PC-9 (cell line): Measurements from ENCODE around the gene CDR2L. TPM values are rescaled to one million over a fixed set of nuclear protein-coding genes. Genes with fewer than 3 reads are reported as not detected.

Source experiments
- BruUV-seq: library from RNA; stranded (reverse); fragments of 400-500 nt; replicated peaks from 2 replicates; lab custom pipeline; 2021; lab: Mats Ljungman, UMichigan
- CTCF ChIA-PET: fragments of 300-600 bp; sonication (Branson Sonifier 250); formaldehyde crosslinking; loops from one replicate; lab custom pipeline; 2022; ENCODE audit warnings: antibody characterized with exemption; lab: Charles Lee
- POLR2A ChIA-PET: fragments of 300-600 bp; sonication (Branson Sonifier 250); formaldehyde crosslinking; loops from one replicate; lab custom pipeline; 2022; ENCODE audit warnings: antibody characterized with exemption; ENCODE audit not compliant: unreplicated experiment; lab: Charles Lee
- DNase-seq, 2 experiments: peaks; one replicate each; pipeline versions ENCODE4 v3.0.0 to v3.0.0-alpha.2; 2015 to 2022; ENCODE audit warnings: mixed read lengths in 1 of 2
- H2AFZ ChIP-seq: fragments of 200-600 bp; sonication (generic); 2 replicates; pipeline ENCODE4 v1.8.1; 2017; ENCODE audit warnings: antibody characterized with exemption
- H3F3A ChIP-seq: fragments of 200-600 bp; sonication (generic); 2 replicates; pipeline ENCODE4 v1.8.1; 2017; ENCODE audit warnings: antibody characterized with exemption, mild to moderate bottlenecking, low read depth; ENCODE audit not compliant: insufficient read depth
- H3K27ac ChIP-seq: fragments of 200-600 bp; sonication (generic); 2 replicates; pipeline ENCODE4 v1.6.1; 2016; ENCODE audit warnings: mixed run types
- H3K27me3 ChIP-seq: fragments of 200-600 bp; sonication (generic); 2 replicates; pipeline ENCODE4 v1.6.1; 2016; ENCODE audit warnings: low read depth, mixed run types; ENCODE audit not compliant: insufficient read depth
- H3K36me3 ChIP-seq: fragments of 200-600 bp; sonication (generic); 2 replicates; pipeline ENCODE4 v1.6.1; 2016; ENCODE audit warnings: low read depth, mixed run types
- H3K4me1 ChIP-seq: fragments of 200-600 bp; sonication (generic); replicated peaks from 2 replicates; pipeline ENCODE4 v1.6.1; 2016; ENCODE audit warnings: mixed run types; ENCODE audit not compliant: insufficient read depth
- H3K4me2 ChIP-seq: fragments of 200-600 bp; sonication (generic); 2 replicates; pipeline ENCODE4 v1.6.1; 2017; ENCODE audit warnings: mixed run types
- H3K4me3 ChIP-seq: fragments of 200-600 bp; sonication (generic); 2 replicates; pipeline ENCODE4 v1.6.1; 2016; ENCODE audit warnings: mixed run types
- H3K79me2 ChIP-seq: fragments of 200-600 bp; sonication (generic); 2 replicates; pipeline ENCODE4 v1.6.1; 2017; ENCODE audit warnings: low read depth, mixed run types
- H3K9me2 ChIP-seq: fragments of 200-600 bp; sonication (generic); 2 replicates; pipeline ENCODE4 v1.8.1; 2017; ENCODE audit warnings: mild to moderate bottlenecking; ENCODE audit not compliant: insufficient read depth
- H3K9me3 ChIP-seq: fragments of 200-600 bp; sonication (generic); 2 replicates; pipeline ENCODE4 v1.8.1; 2016; ENCODE audit warnings: low read depth; ENCODE audit not compliant: insufficient read depth
- H4K20me1 ChIP-seq: fragments of 200-600 bp; sonication (generic); 2 replicates; pipeline ENCODE4 v1.8.1; 2017; ENCODE audit not compliant: insufficient read depth
- CTCF ChIP-seq: fragments of 200-600 bp; sonication (generic); conservative IDR thresholded peaks from 2 replicates; pipeline ENCODE4 v1.6.1; 2017; ENCODE audit warnings: mixed run types, antibody characterized with exemption, mild to moderate bottlenecking, moderate library complexity
- EZH2 ChIP-seq: fragments of 200-600 bp; sonication (generic); IDR thresholded peaks from 2 replicates; pipeline ENCODE4 v1.8.0; 2017; ENCODE audit warnings: antibody characterized with exemption, low read depth
- intact Hi-C: fragments of 100-400 bp; cut with micrococcal nuclease; formaldehyde crosslinking; loops from one replicate; pipeline ENCODE4 v1.10.0; 2022; ENCODE audit not compliant: unreplicated experiment
- total RNA-seq: library from RNA; stranded (reverse); gene quantifications from 2 replicates; pipeline ENCODE4 v1.2.3, GENCODE V29; 2021

The CDR2L gene
- total RNA-seq, 1 experiment from 2014 or later = 15.1 TPM

DNA sequence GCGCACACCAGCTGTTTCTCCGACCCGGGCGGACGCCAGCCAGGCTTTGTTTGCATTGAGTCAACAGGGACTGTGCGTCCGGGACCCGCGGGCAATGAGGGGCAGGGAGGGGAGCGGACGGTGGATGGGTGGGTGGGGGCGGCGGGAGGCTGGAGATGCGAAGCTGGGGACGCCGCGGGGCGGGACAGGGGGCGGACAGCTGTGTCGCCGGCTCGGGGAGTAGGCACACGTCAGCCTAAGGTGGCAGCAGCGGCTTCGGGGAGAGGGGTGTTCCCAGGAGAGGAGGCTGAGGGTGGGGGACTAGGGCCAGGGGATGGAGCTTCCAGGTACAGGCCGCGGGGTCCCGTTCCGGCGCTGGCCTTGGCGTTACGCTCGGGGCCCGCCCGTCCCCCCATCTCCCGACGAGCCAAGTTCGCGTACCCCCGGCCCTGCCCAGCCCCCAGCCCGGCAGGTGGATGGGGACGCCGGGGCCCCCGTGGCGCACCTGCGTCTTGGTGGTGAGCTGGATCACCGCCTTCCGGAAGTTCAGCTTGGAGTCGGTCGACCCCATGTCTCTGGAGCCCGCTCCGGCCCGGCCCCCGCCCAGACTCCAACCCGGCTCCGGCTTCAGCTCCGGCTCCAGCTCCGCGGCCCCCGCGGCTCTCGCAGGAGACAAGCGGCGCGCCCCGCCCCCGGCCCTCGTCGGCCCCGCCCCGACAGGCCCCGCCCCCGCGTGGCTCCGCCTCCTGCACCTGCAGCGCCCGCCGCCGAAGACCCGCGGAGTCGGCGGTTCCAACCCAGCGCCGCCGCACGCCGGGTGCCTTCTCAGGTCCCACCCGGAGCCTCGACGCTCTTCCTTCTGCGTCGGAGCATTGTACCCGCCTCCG, 15.1 kb upstream of the CDR2L start, which contains the start of gene HID1:
HID1 (minus strand) TSS at position 653 of the 866 bp plus-strand sequence; CDS start at position 550, 103 bp downstream.
- H3K27me3 ChIP-seq = 0 out of 2 replicates have a peak, but pooled peaks cover 3% of the 10 kb centered on the region
- ChIA-PET POLR2A (interaction anchor here (0.6 to 1.1 kb wide), 2 partner anchors 15 to 119 kb away, joined by 5 to 12 read pairs; partner anchors contain the start of gene CDR2L), CTCF (interaction anchor here (0.7 to 1.1 kb wide), 4 partner anchors 12 to 231 kb away, joined by 3 to 20 read pairs (median 5); no protein-coding TSS in a partner anchor)
- no peaks in the 10 kb centered on the region for H3K36me3 ChIP-seq
- no peaks in the 10 kb centered on the region for H3K9me3 ChIP-seq
- no peak within 1 kb of the TSS for H3K27ac ChIP-seq
- H4K20me1 ChIP-seq = no peaks in the 10 kb centered on the region
- intact Hi-C loops = no loop called here
- peaks cover 9% of the 10 kb centered on the region; the same call in 1 of the 2 replicates for H3F3A ChIP-seq
- H3K79me2 ChIP-seq = peaks cover 34% of the 10 kb centered on the region
- peaks cover 43% of the 10 kb centered on the region for H3K4me1 ChIP-seq
- no peaks in the 10 kb centered on the region for H3K9me2 ChIP-seq
- H3K4me2 ChIP-seq = peak within 1 kb of the TSS; percentile 85
- DNase-seq = peak; percentile 60 to 62
- H3K4me3 ChIP-seq = peak within 1 kb of the TSS; percentile 96
- BruUV-seq = no TSS peak
- TF ChIP-seq EZH2 = no peak
- TF ChIP-seq CTCF = no peak
- peak within 1 kb of the TSS; percentile 90 for H2AFZ ChIP-seq

GRCh38 chr17:74972973-74973328, 14.5 kb upstream of the CDR2L start:
- intact Hi-C loops = no loop called here
- Histone ChIP-seq H3K79me2 (peaks cover 30% of the 10 kb centered on the region), H3K27ac (no peak overlapping the region), H3K4me2 (peak overlapping the region; percentile 85), H4K20me1 (no peaks in the 10 kb centered on the region), H3K4me1 (peaks cover 38% of the 10 kb centered on the region), H3K4me3 (peak overlapping the region; percentile 96; the same call in 1 of the 2 replicates), H3K27me3 (0 out of 2 replicates have a peak, but pooled peaks cover 3% of the 10 kb centered on the region), H3K9me2 (no peaks in the 10 kb centered on the region), H3K9me3 (no peaks in the 10 kb centered on the region), H2AFZ (no peak overlapping the region), H3F3A (peaks cover 9% of the 10 kb centered on the region; the same call in 1 of the 2 replicates), H3K36me3 (no peaks in the 10 kb centered on the region)
- BruUV-seq = no TSS peak
- no peak for DNase-seq
- TF ChIP-seq EZH2 = no peak
- TF ChIP-seq CTCF = no peak
- CTCF ChIA-PET = interaction anchor here (0.9 kb wide), 1 partner anchor 230 kb away, joined by 20 read pairs; no protein-coding TSS in a partner anchor
- POLR2A ChIA-PET = interaction anchor here (1.1 kb wide), 1 partner anchor 15 kb away, joined by 5 read pairs; the partner anchor contains the start of gene CDR2L

- H3K4me2 ChIP-seq = no peak overlapping the region
- POLR2A ChIA-PET = no interaction called here
Observed at GRCh38 chr17:74975943-74976342, 11.5 kb upstream of the CDR2L start.

More at GRCh38 chr17:74975943-74976342, 11.5 kb upstream of the CDR2L start:
- peaks cover 9% of the 10 kb centered on the region; the same call in 1 of the 2 replicates for H3F3A ChIP-seq
- peaks cover 9% of the 10 kb centered on the region for H3K4me1 ChIP-seq
- TF ChIP-seq CTCF (no peak), EZH2 (no peak)
- H2AFZ ChIP-seq = no peak overlapping the region
- no peak overlapping the region for H3K4me3 ChIP-seq
- no peaks in the 10 kb centered on the region for H3K36me3 ChIP-seq
- intact Hi-C loops = no loop called here
- no peaks in the 10 kb centered on the region for H3K9me2 ChIP-seq
- BruUV-seq = no TSS peak
- 0 out of 2 replicates have a peak, but pooled peaks cover 3% of the 10 kb centered on the region for H3K27me3 ChIP-seq
- peaks cover 8% of the 10 kb centered on the region for H3K79me2 ChIP-seq
- H3K27ac ChIP-seq = no peak overlapping the region
- DNase-seq = no peak
- H4K20me1 ChIP-seq = no peaks in the 10 kb centered on the region
- CTCF ChIA-PET = interaction anchor here (0.6 kb wide), 1 partner anchor 15 kb away, joined by 3 read pairs; no protein-coding TSS in a partner anchor
- H3K9me3 ChIP-seq = no peaks in the 10 kb centered on the region
